WERI-Rb-1 (cell line): ENCODE measurements around the gene NIN.

Experiments used
- DNase-seq: peaks from one replicate; pipeline ENCODE4 v3.0.0-alpha.2; 2020
- H3K27ac ChIP-seq: fragments of 250-450 bp; sonication (Bioruptor Pico); 2 replicates; pipeline ENCODE4 v1.5.1; 2020; ENCODE audit warnings: mild to moderate bottlenecking, moderate library complexity
- H3K27me3 ChIP-seq: fragments of 250-450 bp; sonication (Bioruptor Pico); 2 replicates; pipeline ENCODE4 v1.5.1; 2021; ENCODE audit warnings: mild to moderate bottlenecking, low read depth, moderate library complexity; ENCODE audit not compliant: insufficient read depth, severe bottlenecking
- H3K36me3 ChIP-seq: fragments of 250-450 bp; sonication (Bioruptor Pico); 2 replicates; pipeline ENCODE4 v1.5.1; 2020; ENCODE audit warnings: mild to moderate bottlenecking, moderate library complexity
- H3K4me3 ChIP-seq: 2 replicates; pipeline ENCODE4 v1.5.1; 2011; ENCODE audit warnings: low read depth, mild to moderate bottlenecking, control low read depth, low read length
- H3K9me3 ChIP-seq: fragments of 250-450 bp; sonication (Bioruptor Pico); 2 replicates; pipeline ENCODE4 v1.5.1; 2021; ENCODE audit warnings: mild to moderate bottlenecking, moderate library complexity; ENCODE audit not compliant: severe bottlenecking
- TF ChIP-seq, protein P1 (sequence below): IDR thresholded peaks from 2 replicates; pipeline ENCODE4 v1.5.1; 2011; ENCODE audit warnings: low read depth, mild to moderate bottlenecking, control low read depth, inconsistent platforms, low read length

Gene NIN

DNA sequence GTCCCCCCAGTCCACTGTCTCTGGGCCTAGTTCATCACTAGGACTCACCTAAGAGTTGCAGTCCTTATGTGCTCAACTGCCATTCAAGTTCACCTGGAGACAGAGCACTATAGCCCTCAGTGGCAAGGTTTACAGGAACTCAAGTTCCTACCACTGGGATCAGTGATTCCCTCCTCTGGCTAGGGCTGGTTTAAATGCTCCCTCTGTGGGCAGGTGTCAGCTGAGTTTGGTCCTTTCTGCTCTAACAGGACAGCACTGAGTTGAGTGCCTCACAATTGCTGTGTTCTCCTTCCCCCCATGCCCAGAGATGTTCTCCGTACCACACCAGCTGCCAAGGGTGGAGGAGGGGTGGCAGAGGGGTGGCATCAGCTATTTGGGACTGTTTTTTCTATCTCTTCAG is 142.1 kb downstream of the NIN start:
- TF ChIP-seq, protein P1, sequence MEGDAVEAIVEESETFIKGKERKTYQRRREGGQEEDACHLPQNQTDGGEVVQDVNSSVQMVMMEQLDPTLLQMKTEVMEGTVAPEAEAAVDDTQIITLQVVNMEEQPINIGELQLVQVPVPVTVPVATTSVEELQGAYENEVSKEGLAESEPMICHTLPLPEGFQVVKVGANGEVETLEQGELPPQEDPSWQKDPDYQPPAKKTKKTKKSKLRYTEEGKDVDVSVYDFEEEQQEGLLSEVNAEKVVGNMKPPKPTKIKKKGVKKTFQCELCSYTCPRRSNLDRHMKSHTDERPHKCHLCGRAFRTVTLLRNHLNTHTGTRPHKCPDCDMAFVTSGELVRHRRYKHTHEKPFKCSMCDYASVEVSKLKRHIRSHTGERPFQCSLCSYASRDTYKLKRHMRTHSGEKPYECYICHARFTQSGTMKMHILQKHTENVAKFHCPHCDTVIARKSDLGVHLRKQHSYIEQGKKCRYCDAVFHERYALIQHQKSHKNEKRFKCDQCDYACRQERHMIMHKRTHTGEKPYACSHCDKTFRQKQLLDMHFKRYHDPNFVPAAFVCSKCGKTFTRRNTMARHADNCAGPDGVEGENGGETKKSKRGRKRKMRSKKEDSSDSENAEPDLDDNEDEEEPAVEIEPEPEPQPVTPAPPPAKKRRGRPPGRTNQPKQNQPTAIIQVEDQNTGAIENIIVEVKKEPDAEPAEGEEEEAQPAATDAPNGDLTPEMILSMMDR = no peak
- no peak for DNase-seq
- Histone ChIP-seq H3K27ac (no peak overlapping the region), H3K27me3 (no peaks in the 10 kb centered on the region), H3K4me3 (no peak overlapping the region), H3K9me3 (peaks cover 7% of the 10 kb centered on the region), H3K36me3 (no peaks in the 10 kb centered on the region)

DNA sequence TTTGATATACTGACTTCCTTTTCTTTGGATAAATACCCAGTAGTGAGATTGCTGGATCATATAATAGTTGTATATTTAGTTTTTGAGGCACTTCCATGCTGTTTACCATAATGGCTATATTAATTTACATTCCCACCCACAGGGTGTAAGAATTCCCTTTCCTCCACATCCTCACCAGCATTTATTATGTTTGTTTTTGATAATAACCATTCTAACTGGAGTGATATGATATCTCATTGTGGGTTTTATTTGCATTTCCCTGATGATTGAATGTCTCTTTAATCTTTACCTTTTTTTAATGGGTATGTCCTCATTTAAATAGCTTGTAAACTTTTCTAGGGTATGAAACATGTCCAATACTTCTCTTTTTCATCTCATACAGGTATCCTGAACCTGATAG is 151.3 kb downstream of the NIN start:
- no peak overlapping the region for H3K27ac ChIP-seq
- TF ChIP-seq, protein P1 = no peak
- no peak for DNase-seq

DNA sequence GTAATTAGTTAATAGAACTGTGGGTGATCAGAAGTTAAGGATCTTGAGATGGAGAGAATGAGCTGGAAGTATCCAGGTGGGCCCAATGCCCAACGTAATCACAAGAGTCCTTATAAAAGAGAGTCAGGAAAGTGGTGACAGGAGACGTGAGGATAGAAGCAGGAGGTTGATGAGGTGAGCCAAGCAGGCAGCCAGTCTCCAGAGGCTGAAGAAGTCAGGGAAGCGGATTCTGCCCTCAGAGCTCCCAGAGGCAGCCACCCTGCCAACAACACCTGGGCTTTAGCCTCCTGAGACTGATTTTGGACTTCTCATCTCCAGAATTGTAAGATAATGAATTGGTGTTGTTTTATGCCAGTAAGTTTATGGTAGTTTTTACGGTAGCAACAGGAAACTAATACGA is 152.8 kb downstream of the NIN start:
- TF ChIP-seq, protein P1 = no peak
- H3K4me3 ChIP-seq = no peak overlapping the region
- no peaks in the 10 kb centered on the region for H3K36me3 ChIP-seq
- no peaks in the 10 kb centered on the region for H3K9me3 ChIP-seq
- no peak for DNase-seq
- no peak overlapping the region for H3K27ac ChIP-seq
- no peaks in the 10 kb centered on the region for H3K27me3 ChIP-seq

More for the DNA sequence above, 151.3 kb downstream of the NIN start:
- H3K36me3 ChIP-seq = no peaks in the 10 kb centered on the region
- no peak overlapping the region for H3K4me3 ChIP-seq
- H3K27me3 ChIP-seq = no peaks in the 10 kb centered on the region
- H3K9me3 ChIP-seq = no peaks in the 10 kb centered on the region

DNA sequence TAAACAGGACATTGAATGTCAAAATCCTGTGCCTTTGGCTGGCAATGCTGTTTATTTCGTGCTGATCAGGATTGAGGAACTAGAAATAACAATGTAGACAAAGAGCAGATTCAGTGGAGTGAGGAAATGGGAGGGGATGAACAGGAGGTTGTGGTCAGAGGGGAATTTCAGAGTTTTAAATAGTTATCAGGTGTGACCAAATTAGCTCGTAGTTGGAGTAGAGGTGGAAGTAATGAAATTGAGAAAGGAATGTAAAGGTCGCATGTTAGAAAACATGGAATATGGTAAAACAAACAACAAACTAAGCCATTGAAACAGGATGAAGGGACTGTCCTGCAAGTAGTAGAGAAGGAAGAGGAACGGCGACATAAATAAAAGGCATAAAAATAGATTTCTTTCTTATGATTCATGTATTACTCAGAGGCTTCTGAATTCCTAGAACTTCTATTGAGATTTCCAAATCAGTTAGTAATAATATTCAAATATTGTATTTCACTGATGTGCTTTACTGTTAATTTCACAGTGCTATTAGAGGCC is 153.4 kb downstream of the NIN start:
- TF ChIP-seq, protein P1 = no peak
- DNase-seq = no peak
- Histone ChIP-seq H3K27me3 (no peaks in the 10 kb centered on the region), H3K4me3 (no peak overlapping the region), H3K27ac (no peak overlapping the region), H3K36me3 (no peaks in the 10 kb centered on the region), H3K9me3 (no peaks in the 10 kb centered on the region)

DNA sequence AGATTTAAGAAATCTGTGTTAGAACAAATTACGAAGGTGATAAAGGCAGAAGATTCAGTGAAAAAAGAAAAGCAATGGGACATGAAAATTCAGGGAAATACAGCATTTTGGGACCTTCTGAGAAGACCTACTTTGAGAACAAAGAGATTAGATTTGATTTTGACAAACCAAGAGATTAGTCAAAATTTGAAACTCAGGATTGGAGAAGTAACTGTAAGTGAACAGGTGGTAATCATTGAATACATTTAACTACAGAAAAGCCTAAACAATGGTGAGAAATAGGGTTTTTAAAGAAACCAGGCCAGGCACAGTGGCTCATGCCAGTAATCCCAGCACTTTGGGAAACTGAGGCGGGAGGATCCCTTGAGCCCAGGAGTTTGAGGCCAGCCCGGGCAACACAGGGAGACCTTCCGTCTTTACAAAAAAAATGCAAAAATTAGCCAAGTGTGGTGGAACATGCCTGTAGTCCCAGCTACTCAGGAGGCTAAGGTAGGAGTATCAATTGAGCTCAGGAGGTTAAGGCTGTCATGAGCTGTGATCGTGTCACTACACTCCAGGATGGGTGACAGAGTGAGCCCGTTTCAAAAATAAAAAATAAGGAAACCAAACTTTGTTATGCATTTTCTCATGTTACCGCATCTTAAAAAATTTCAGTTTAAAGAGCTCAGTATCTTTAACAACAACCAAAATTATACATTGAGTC is 154.0 kb downstream of the NIN start:
- no peak for DNase-seq
- Histone ChIP-seq H3K36me3 (no peaks in the 10 kb centered on the region), H3K27ac (no peak overlapping the region), H3K27me3 (no peaks in the 10 kb centered on the region), H3K9me3 (no peaks in the 10 kb centered on the region), H3K4me3 (no peak overlapping the region)
- TF ChIP-seq, protein P1 = no peak

DNA sequence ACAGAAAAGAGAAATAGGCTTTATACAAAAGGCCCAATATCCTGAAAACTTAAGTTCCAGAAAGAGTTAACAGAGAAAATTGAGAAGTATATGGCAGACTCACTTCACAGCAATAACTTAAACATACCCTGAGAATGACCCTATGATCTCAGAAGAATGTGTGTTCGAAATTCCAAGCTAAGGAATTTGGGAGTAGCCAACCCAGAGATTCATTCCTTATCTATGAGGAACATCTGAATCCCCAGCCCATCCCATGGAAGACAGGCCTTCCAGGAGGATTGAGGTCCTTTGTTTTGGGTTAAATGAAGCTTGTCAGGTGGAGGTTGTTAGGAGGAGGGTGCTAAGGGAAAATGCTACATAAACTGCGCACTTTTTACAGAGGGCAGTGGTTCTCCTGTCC is 155.4 kb downstream of the NIN start:
- H3K9me3 ChIP-seq = no peaks in the 10 kb centered on the region
- no peak for DNase-seq
- TF ChIP-seq, protein P1 = no peak

More for the DNA sequence above, 155.4 kb downstream of the NIN start:
- H3K4me3 ChIP-seq = no peak overlapping the region
- no peaks in the 10 kb centered on the region for H3K36me3 ChIP-seq
- no peak overlapping the region for H3K27ac ChIP-seq
- H3K27me3 ChIP-seq = no peaks in the 10 kb centered on the region
